T-helper 17 cell (primary cell): ENCODE data around the gene TMEM9. TPM values are rescaled to one million over a fixed set of nuclear protein-coding genes. Genes with fewer than 3 reads are reported as not detected.

ENCODE experiments used
- ATAC-seq: fragments of 150-1000 bp; cut with Tn5 transposase; 2 replicates; pipeline ENCODE4 v1.10.0; 2021; ENCODE audit warnings: mild to moderate bottlenecking, moderate library complexity
- DNase-seq, 3 donors: peaks; one replicate each; pipeline versions ENCODE4 v3.0.0 to v3.0.0-alpha.2; 2020 to 2021
- H3K9me3 ChIP-seq: one replicate; pipeline ENCODE4 v1.7.0; 2013; ENCODE audit warnings: low read length, mild to moderate bottlenecking; ENCODE audit not compliant: control insufficient read depth, poor library complexity, severe bottlenecking
- H3K27ac Mint-ChIP-seq: one replicate; pipeline ENCODE4 v1.8.0; 2022; ENCODE audit warnings: mild to moderate bottlenecking, moderate library complexity, mixed read lengths
- H3K27me3 Mint-ChIP-seq: one replicate; pipeline ENCODE4 v1.8.0; 2022; ENCODE audit warnings: mixed read lengths
- H3K36me3 Mint-ChIP-seq: one replicate; pipeline ENCODE4 v1.8.0; 2022; ENCODE audit warnings: low read depth, mixed read lengths
- H3K4me1 Mint-ChIP-seq: one replicate; pipeline ENCODE4 v1.8.0; 2022; ENCODE audit warnings: mild to moderate bottlenecking, mixed read lengths
- H3K4me3 Mint-ChIP-seq: one replicate; pipeline ENCODE4 v1.8.0; 2022; ENCODE audit warnings: mild to moderate bottlenecking, moderate library complexity, mixed read lengths
- total RNA-seq, 4 donors: library from RNA in 2 of 4; stranded (reverse) in 2 of 4; gene quantifications; one replicate each; pipeline ENCODE4 v1.2.3 and lab custom pipeline; 2022 to 2026

Gene TMEM9
- total RNA-seq, 2 donors from 2014 or later = 13.0 to 13.1 TPM

- H3K4me1 Mint-ChIP-seq = peaks cover 3% of the 10 kb centered on the region
- ATAC-seq (no peak), DNase-seq (no peak)
- no peak overlapping the region for H3K27ac Mint-ChIP-seq
- no peaks in the 10 kb centered on the region for H3K9me3 ChIP-seq
- peaks cover 16% of the 10 kb centered on the region for H3K36me3 Mint-ChIP-seq
- no peak overlapping the region for H3K4me3 Mint-ChIP-seq
- H3K27me3 Mint-ChIP-seq = no peaks in the 10 kb centered on the region
Measured at GRCh38 chr1:201139306-201139705, 15.0 kb downstream of the TMEM9 start.

- Mint-ChIP-seq H3K4me3 (no peak overlapping the region), H3K4me1 (peaks cover 3% of the 10 kb centered on the region), H3K36me3 (peaks cover 10% of the 10 kb centered on the region), H3K27me3 (no peaks in the 10 kb centered on the region), H3K27ac (no peak overlapping the region)
- no peak for DNase-seq
- no peaks in the 10 kb centered on the region for H3K9me3 ChIP-seq
- ATAC-seq = no peak
Measured at GRCh38 chr1:201138311-201138840, 15.9 kb downstream of the TMEM9 start.

- no peak for ATAC-seq
- Mint-ChIP-seq H3K36me3 (peaks cover 6% of the 10 kb centered on the region), H3K4me1 (peaks cover 3% of the 10 kb centered on the region), H3K4me3 (no peak overlapping the region), H3K27me3 (no peaks in the 10 kb centered on the region), H3K27ac (no peak overlapping the region)
- no peak for DNase-seq
- H3K9me3 ChIP-seq = no peaks in the 10 kb centered on the region
Measured at GRCh38 chr1:201137579-201138310, 16.5 kb downstream of the TMEM9 start.

GRCh38 chr1:201137024-201137392 is 17.3 kb downstream of the TMEM9 start:
- H3K36me3 Mint-ChIP-seq = peaks cover 6% of the 10 kb centered on the region
- no peak overlapping the region for H3K27ac Mint-ChIP-seq
- H3K9me3 ChIP-seq = no peaks in the 10 kb centered on the region
- ATAC-seq = no peak
- H3K4me1 Mint-ChIP-seq = peaks cover 3% of the 10 kb centered on the region
- H3K4me3 Mint-ChIP-seq = no peak overlapping the region
- DNase-seq = no peak
- H3K27me3 Mint-ChIP-seq = no peaks in the 10 kb centered on the region

GRCh38 chr1:201136355-201137023 is 17.8 kb downstream of the TMEM9 start:
- H3K27me3 Mint-ChIP-seq = no peaks in the 10 kb centered on the region
- H3K4me3 Mint-ChIP-seq = no peak overlapping the region
- no peaks in the 10 kb centered on the region for H3K9me3 ChIP-seq
- peaks cover 6% of the 10 kb centered on the region for H3K36me3 Mint-ChIP-seq
- ATAC-seq (no peak), DNase-seq (no peak)
- peaks cover 3% of the 10 kb centered on the region for H3K4me1 Mint-ChIP-seq
- no peak overlapping the region for H3K27ac Mint-ChIP-seq

- no peaks in the 10 kb centered on the region for H3K9me3 ChIP-seq
- DNase-seq (no peak), ATAC-seq (no peak)
- H3K4me3 Mint-ChIP-seq = no peak overlapping the region
- peaks cover 2% of the 10 kb centered on the region for H3K27me3 Mint-ChIP-seq
- H3K4me1 Mint-ChIP-seq = no peaks in the 10 kb centered on the region
- peaks cover 3% of the 10 kb centered on the region for H3K36me3 Mint-ChIP-seq
- peak overlapping the region; percentile 83 for H3K27ac Mint-ChIP-seq
Measured at GRCh38 chr1:201134405-201134804, 19.9 kb downstream of the TMEM9 start.

- Mint-ChIP-seq H3K27me3 (peaks cover 14% of the 10 kb centered on the region), H3K36me3 (peaks cover 3% of the 10 kb centered on the region), H3K27ac (no peak overlapping the region), H3K4me1 (peaks cover 2% of the 10 kb centered on the region), H3K4me3 (no peak overlapping the region)
- no peak for DNase-seq
- H3K9me3 ChIP-seq = no peaks in the 10 kb centered on the region
- no peak for ATAC-seq
Measured at GRCh38 chr1:201131398-201131797, 22.9 kb downstream of the TMEM9 start.

- DNase-seq (no peak), ATAC-seq (no peak)
- H3K9me3 ChIP-seq = no peaks in the 10 kb centered on the region
- peaks cover 38% of the 10 kb centered on the region for H3K27me3 Mint-ChIP-seq
- peaks cover 2% of the 10 kb centered on the region for H3K4me1 Mint-ChIP-seq
- peaks cover 5% of the 10 kb centered on the region for H3K36me3 Mint-ChIP-seq
- no peak overlapping the region for H3K4me3 Mint-ChIP-seq
- no peak overlapping the region for H3K27ac Mint-ChIP-seq
Measured at GRCh38 chr1:201128962-201129361, 25.3 kb downstream of the TMEM9 start.

GRCh38 chr1:201128476-201128875 is 25.8 kb downstream of the TMEM9 start:
- H3K9me3 ChIP-seq = no peaks in the 10 kb centered on the region
- DNase-seq (no peak), ATAC-seq (no peak)
- peaks cover 2% of the 10 kb centered on the region for H3K4me1 Mint-ChIP-seq
- no peak overlapping the region for H3K27ac Mint-ChIP-seq
- H3K4me3 Mint-ChIP-seq = no peak overlapping the region
- H3K36me3 Mint-ChIP-seq = peaks cover 5% of the 10 kb centered on the region
- H3K27me3 Mint-ChIP-seq = peaks cover 43% of the 10 kb centered on the region

- H3K27me3 Mint-ChIP-seq = peaks cover 45% of the 10 kb centered on the region
- H3K4me3 Mint-ChIP-seq = no peak overlapping the region
- H3K9me3 ChIP-seq = no peaks in the 10 kb centered on the region
- DNase-seq = no peak
- peaks cover 2% of the 10 kb centered on the region for H3K4me1 Mint-ChIP-seq
- no peak for ATAC-seq
- no peak overlapping the region for H3K27ac Mint-ChIP-seq
- H3K36me3 Mint-ChIP-seq = peaks cover 5% of the 10 kb centered on the region
Measured at GRCh38 chr1:201127755-201128455, 26.4 kb downstream of the TMEM9 start.

- DNase-seq = no peak
- H3K36me3 Mint-ChIP-seq = peaks cover 5% of the 10 kb centered on the region
- no peaks in the 10 kb centered on the region for H3K9me3 ChIP-seq
- peaks cover 48% of the 10 kb centered on the region for H3K27me3 Mint-ChIP-seq
- H3K27ac Mint-ChIP-seq = no peak within 1 kb of the TSS
- ATAC-seq = no peak
- peaks cover 2% of the 10 kb centered on the region for H3K4me1 Mint-ChIP-seq
- no peak within 1 kb of the TSS for H3K4me3 Mint-ChIP-seq
Measured at GRCh38 chr1:201126832-201127754, 27.2 kb downstream of the TMEM9 start, which contains the start of gene ASCL5. Gene ASCL5 (minus strand): TSS chr1:201127184. CDS start chr1:201115372, 11,812 bp downstream.

GRCh38 chr1:201126463-201126831 is 27.8 kb downstream of the TMEM9 start:
- H3K9me3 ChIP-seq = no peaks in the 10 kb centered on the region
- DNase-seq (no peak), ATAC-seq (no peak)
- Mint-ChIP-seq H3K27ac (no peak overlapping the region), H3K36me3 (peaks cover 5% of the 10 kb centered on the region), H3K4me1 (peaks cover 2% of the 10 kb centered on the region), H3K27me3 (peaks cover 51% of the 10 kb centered on the region), H3K4me3 (no peak overlapping the region)
